Measurements from ENCODE around the gene KCNJ2.

KCNJ2 gene

GRCh38 chr17:70158591-70158990, 10.7 kb upstream of the KCNJ2 start:
- Histone ChIP-seq H3K4me3 (ENCODE audit: insufficient read depth, low read length, poor library complexity, severe bottlenecking) (no peak overlapping the region), H3K9me2 (replicated peaks; ENCODE audit: insufficient read depth, low read length) (no peaks in the 10 kb centered on the region), H3K9ac (ENCODE audit: low read length) (no peak overlapping the region), H3K27ac (ENCODE audit: low read depth, low read length) (no peak overlapping the region), H3K79me2 (ENCODE audit: insufficient read depth, low read length) (no peaks in the 10 kb centered on the region), H4K20me1 (ENCODE audit: low read depth, low read length) (no peaks in the 10 kb centered on the region), H3K4me2 (ENCODE audit: low read depth, low read length, poor library complexity, severe bottlenecking) (no peak overlapping the region), H3K36me3 (ENCODE audit: low read length) (no peaks in the 10 kb centered on the region), H3K27me3 (ENCODE audit: low read length) (no peaks in the 10 kb centered on the region), H3F3A (ENCODE audit: insufficient read depth) (no peaks in the 10 kb centered on the region), H2AFZ (ENCODE audit: low read depth, low read length, severe bottlenecking) (no peak overlapping the region), H3K9me3 (ENCODE audit: insufficient read depth, low read length) (no peaks in the 10 kb centered on the region)
- no peak for TF ChIP-seq CTCF (IDR thresholded peaks at IDR 0.05; ENCODE audit: insufficient read depth, low read length, poor library complexity, severe bottlenecking)
- no peak for TF ChIP-seq EZH2phosphoT487 (conservative IDR thresholded peaks at IDR 0.05; ENCODE audit: low read length)

GRCh38 chr17:70159980-70160379, 9.4 kb upstream of the KCNJ2 start:
- Histone ChIP-seq H3K27me3 (ENCODE audit: low read length) (no peaks in the 10 kb centered on the region), H3K9me2 (replicated peaks; ENCODE audit: insufficient read depth, low read length) (no peaks in the 10 kb centered on the region), H3K36me3 (ENCODE audit: low read length) (no peaks in the 10 kb centered on the region), H3K79me2 (ENCODE audit: insufficient read depth, low read length) (no peaks in the 10 kb centered on the region), H4K20me1 (ENCODE audit: low read depth, low read length) (no peaks in the 10 kb centered on the region), H3K27ac (ENCODE audit: low read depth, low read length) (no peak overlapping the region), H3K9ac (ENCODE audit: low read length) (no peak overlapping the region), H3K4me3 (ENCODE audit: insufficient read depth, low read length, poor library complexity, severe bottlenecking) (no peak overlapping the region), H3K9me3 (ENCODE audit: insufficient read depth, low read length) (no peaks in the 10 kb centered on the region), H2AFZ (ENCODE audit: low read depth, low read length, severe bottlenecking) (no peak overlapping the region), H3F3A (ENCODE audit: insufficient read depth) (no peaks in the 10 kb centered on the region), H3K4me2 (ENCODE audit: low read depth, low read length, poor library complexity, severe bottlenecking) (no peak overlapping the region)
- TF ChIP-seq EZH2phosphoT487 (conservative IDR thresholded peaks at IDR 0.05; ENCODE audit: low read length) (no peak), CTCF (IDR thresholded peaks at IDR 0.05; ENCODE audit: insufficient read depth, low read length, poor library complexity, severe bottlenecking) (no peak)

- H3K79me2 ChIP-seq (ENCODE audit: insufficient read depth, low read length), result no peaks in the 10 kb centered on the region
- TF ChIP-seq CTCF (IDR thresholded peaks at IDR 0.05; ENCODE audit: insufficient read depth, low read length, poor library complexity, severe bottlenecking) (no peak), EZH2phosphoT487 (conservative IDR thresholded peaks at IDR 0.05; ENCODE audit: low read length) (no peak)
Observed at GRCh38 chr17:70161519-70161918, 7.8 kb upstream of the KCNJ2 start.

More at GRCh38 chr17:70161519-70161918, 7.8 kb upstream of the KCNJ2 start:
- no peak overlapping the region for H3K4me3 ChIP-seq (ENCODE audit: insufficient read depth, low read length, poor library complexity, severe bottlenecking)
- H3K27me3 ChIP-seq (ENCODE audit: low read length), result no peaks in the 10 kb centered on the region
- H4K20me1 ChIP-seq (ENCODE audit: low read depth, low read length), result no peaks in the 10 kb centered on the region
- H3K9ac ChIP-seq (ENCODE audit: low read length), result no peak overlapping the region
- H3K9me3 ChIP-seq (ENCODE audit: insufficient read depth, low read length), result no peaks in the 10 kb centered on the region
- no peak overlapping the region for H2AFZ ChIP-seq (ENCODE audit: low read depth, low read length, severe bottlenecking)
- H3K9me2 ChIP-seq (replicated peaks; ENCODE audit: insufficient read depth, low read length), result no peaks in the 10 kb centered on the region
- H3K27ac ChIP-seq (ENCODE audit: low read depth, low read length), result no peak overlapping the region
- no peaks in the 10 kb centered on the region for H3K36me3 ChIP-seq (ENCODE audit: low read length)
- H3F3A ChIP-seq (ENCODE audit: insufficient read depth), result no peaks in the 10 kb centered on the region
- H3K4me2 ChIP-seq (ENCODE audit: low read depth, low read length, poor library complexity, severe bottlenecking), result no peak overlapping the region

Data from SU-DHL-6 (cell line).